K562 (cell line): ENCODE results near the gene CEP126. TPM values are rescaled to one million over a fixed set of nuclear protein-coding genes. Genes with fewer than 3 reads are reported as not detected.

Source experiments
- ATF1 ChIP-seq, 2 experiments: fragments of 450-650 bp in 1 of 2; IDR thresholded peaks; 2 replicates each; pipeline ENCODE4 v1.6.1; 2016; ENCODE audit warnings: missing compliant biosample characterization in 1 of 2, missing genetic modification characterization in 1 of 2
- ATF7 ChIP-seq: fragments of 450-650 bp; IDR thresholded peaks from 2 replicates; pipeline ENCODE4 v1.7.1; 2014; ENCODE audit warnings: mild to moderate bottlenecking, moderate library complexity
- CEBPB ChIP-seq: fragments of 450-650 bp; IDR thresholded peaks from 2 replicates; pipeline ENCODE4 v1.6.1; 2016; ENCODE audit warnings: missing genetic modification characterization, missing compliant biosample characterization
- EP400 ChIP-seq: fragments of 450-650 bp; IDR thresholded peaks from 2 replicates; pipeline ENCODE4 v1.6.1; 2017; ENCODE audit warnings: antibody characterized with exemption, mild to moderate bottlenecking, moderate library complexity
- L3MBTL2 ChIP-seq: fragments of 450-650 bp; IDR thresholded peaks from 2 replicates; pipeline ENCODE4 v1.6.1; 2016; ENCODE audit warnings: mild to moderate bottlenecking, moderate library complexity
- MGA ChIP-seq: fragments of 450-650 bp; IDR thresholded peaks from 2 replicates; pipeline ENCODE4 v1.6.1; 2016; ENCODE audit warnings: mild to moderate bottlenecking, moderate library complexity
- PHF20 ChIP-seq: fragments of 450-650 bp; IDR thresholded peaks from 2 replicates; pipeline ENCODE4 v1.6.1; 2018; ENCODE audit not compliant: partially characterized antibody
- PKNOX1 ChIP-seq: fragments of 450-650 bp; IDR thresholded peaks from 2 replicates; pipeline ENCODE4 v1.6.1; 2016
- POLR2G ChIP-seq: fragments of 200-400 bp; formaldehyde crosslinking; IDR thresholded peaks from 2 replicates; pipeline ENCODE4 v1.6.1; 2017; ENCODE audit warnings: low read depth, mild to moderate bottlenecking, antibody characterized with exemption, low read length, moderate library complexity
- TFAP4 ChIP-seq: sonication (generic); formaldehyde crosslinking; IDR thresholded peaks from 2 replicates; pipeline ENCODE4 v1.8.0; 2022; ENCODE audit warnings: missing genetic modification reagents, mild to moderate bottlenecking, moderate library complexity, borderline replicate concordance
- UBTF ChIP-seq, 2 experiments: IDR thresholded peaks; 2 replicates each; pipeline ENCODE4 v1.6.1; 2012; ENCODE audit warnings: improper control_type of control experiment in 2 of 2, low read depth in 2 of 2, low read length in 2 of 2, borderline replicate concordance in 1 of 2
- polyA plus RNA-seq, 8 experiments: library from polyadenylated mRNA; depleted of rRNA in 4 of 8; stranded (reverse) in 5 of 8; unstranded in 3 of 8; fragments of >200 nt; fragmentation: Nextera tagmentation in 2 of 8; fragmentation: Illumina TruSeq in 1 of 8; extraction: Ambion mirVana in 2 of 8; extraction: Trizol in 1 of 8; gene quantifications; 2 replicates each; pipeline versions ENCODE4 v1.2.1 to v1.2.3, GENCODE V29; 2011 to 2014; ENCODE audit warnings: inconsistent platforms in 1 of 8, missing spikeins in 1 of 8
- total RNA-seq, 7 experiments: library from RNA; depleted of rRNA in 6 of 7; stranded (reverse); fragments of >200 nt in 6 of 7; fragmentation: Illumina TruSeq in 2 of 7; extraction: Trizol in 2 of 7; gene quantifications; 2 replicates each; pipeline versions ENCODE4 v1.2.1 to v1.2.3, GENCODE V29; 2011 to 2021; ENCODE audit warnings: low replicate concordance in 1 of 7

The CEP126 gene
- total and polyA plus RNA-seq, 9 of the 15 experiments (the other 6 are each of a cell fraction or from before 2014, with no cell fraction given), result 0.01 to 0.11 (median 0.07) TPM; not detected in 3

GRCh38 chr11:101914738-101915426, at the start of gene CEP126 (continued):
- TF ChIP-seq PHF20, result peak; percentile 23
- peak; percentile 63 for TF ChIP-seq L3MBTL2
- TF ChIP-seq ATF7, result 0 out of 2 replicates have a peak, but pooled peaks have one; percentile 22
- TF ChIP-seq TFAP4 (CRISPR knock-in tag), result peak; percentile 48; the same call in 1 of the 2 replicates
- peak; percentile 63 for TF ChIP-seq MGA
- TF ChIP-seq CEBPB (tag), result no peak
- 0 out of 4 replicates have a peak, but pooled peaks of 1 of the 2 experiments have one; percentile 40 for TF ChIP-seq UBTF (IDR thresholded peaks at IDR 0.05; ENCODE audit: borderline replicate concordance in 1 of 2, low read depth in 2 of 2, low read length in 2 of 2)
- TF ChIP-seq POLR2G, result peak; percentile 50; the same call in 1 of the 2 replicates
- TF ChIP-seq EP400, result 0 out of 2 replicates have a peak, but pooled peaks have one; percentile 3
- TF ChIP-seq ATF1 (CRISPR knock-in tag; IDR thresholded peaks at IDR 0.05), result no peak
- TF ChIP-seq ATF1 (tag; IDR thresholded peaks at IDR 0.05), result peak; percentile 59
- no peak for TF ChIP-seq PKNOX1
